Gastrocnemius medialis (tissue), 4 donors: ENCODE results near the gene LHX6. TPM values are rescaled to one million over a fixed set of nuclear protein-coding genes. Genes with fewer than 3 reads are reported as not detected.

Experiments
- ATAC-seq, 2 donors: fragments of 150-250 bp; one replicate each; pipeline ENCODE4 v1.9.1; 2016
- DNase-seq, 2 donors: peaks; one replicate each; pipeline ENCODE4 v3.0.0-alpha.2; 2019
- H3K27ac ChIP-seq, 4 donors: fragments of 200-600 bp; sonication (generic); 1 replicate in 1 of 4; 2 replicates in 3 of 4; pipeline ENCODE4 v1.5.1; 2016 to 2018; ENCODE audit warnings: mild to moderate bottlenecking in 2 of 4, moderate library complexity in 1 of 4
- H3K27me3 ChIP-seq, 3 donors: fragments of 200-600 bp; sonication (generic) in 2 of 3; 1 replicate in 1 of 3; 2 replicates in 2 of 3; pipeline versions ENCODE4 v1.5.1 to v1.6.0; 2016 to 2019; ENCODE audit warnings: mild to moderate bottlenecking in 1 of 3, moderate library complexity in 1 of 3
- H3K36me3 ChIP-seq, 2 donors: fragments of 200-600 bp; sonication (generic) in 1 of 2; one replicate each; pipeline ENCODE4 v1.5.1; 2017 to 2018
- H3K4me1 ChIP-seq, 2 donors: fragments of 200-600 bp; sonication (generic) in 1 of 2; one replicate each; pipeline ENCODE4 v1.5.1; 2016 to 2017; ENCODE audit warnings: mild to moderate bottlenecking in 2 of 2
- H3K4me3 ChIP-seq, 4 donors: fragments of 200-600 bp; sonication (generic) in 3 of 4; 1 replicate in 1 of 4; 2 replicates in 3 of 4; pipeline ENCODE4 v1.5.1; 2016 to 2019; ENCODE audit warnings: mild to moderate bottlenecking in 2 of 4
- H3K9me3 ChIP-seq, 3 donors: fragments of 200-600 bp; sonication (generic) in 2 of 3; 1 replicate in 1 of 3; 2 replicates in 2 of 3; pipeline ENCODE4 v1.5.1; 2016 to 2019
- CTCF ChIP-seq, 5 experiments: fragments of 450-650 bp in 3 of 5; fragments of 200-600 bp in 2 of 5; sonication (generic) in 2 of 5; IDR thresholded peaks in 4 of 5; conservative IDR thresholded peaks in 1 of 5; 1 replicate in 4 of 5; 2 replicates in 1 of 5; pipeline ENCODE4 v1.5.1; 2016 to 2019; ENCODE audit warnings: antibody characterized with exemption in 5 of 5, mild to moderate bottlenecking in 3 of 5, moderate library complexity in 3 of 5
- POLR2A ChIP-seq, 2 donors: fragments of 450-650 bp; IDR thresholded peaks; one replicate each; pipeline ENCODE4 v1.6.1; 2017; ENCODE audit warnings: antibody characterized with exemption in 2 of 2, mild to moderate bottlenecking in 2 of 2, moderate library complexity in 2 of 2
- in situ Hi-C, 4 donors: fragments of 200-750 bp; cut with MboI; loops; one replicate each; pipeline versions ENCODE4 v1.15.0 to v1.8.0; 2017; ENCODE audit warnings: low sequenced_read_pairs in 4 of 4
- intact Hi-C: fragments of 100-400 bp; cut with DNase I; formaldehyde crosslinking; loops from one replicate; pipeline ENCODE4 v1.15.1; 2023; ENCODE audit warnings: low total_unique reads
- total RNA-seq, 4 donors: library from RNA; depleted of rRNA; stranded (reverse); fragments of >200 nt; gene quantifications; one replicate each; pipeline versions ENCODE4 v1.1.0 to v1.2.3, GENCODE V29; 2016

LHX6 gene
- total RNA-seq, 4 donors from 2014 or later, result 0.83 to 4.5 (median 1.7) TPM

DNA sequence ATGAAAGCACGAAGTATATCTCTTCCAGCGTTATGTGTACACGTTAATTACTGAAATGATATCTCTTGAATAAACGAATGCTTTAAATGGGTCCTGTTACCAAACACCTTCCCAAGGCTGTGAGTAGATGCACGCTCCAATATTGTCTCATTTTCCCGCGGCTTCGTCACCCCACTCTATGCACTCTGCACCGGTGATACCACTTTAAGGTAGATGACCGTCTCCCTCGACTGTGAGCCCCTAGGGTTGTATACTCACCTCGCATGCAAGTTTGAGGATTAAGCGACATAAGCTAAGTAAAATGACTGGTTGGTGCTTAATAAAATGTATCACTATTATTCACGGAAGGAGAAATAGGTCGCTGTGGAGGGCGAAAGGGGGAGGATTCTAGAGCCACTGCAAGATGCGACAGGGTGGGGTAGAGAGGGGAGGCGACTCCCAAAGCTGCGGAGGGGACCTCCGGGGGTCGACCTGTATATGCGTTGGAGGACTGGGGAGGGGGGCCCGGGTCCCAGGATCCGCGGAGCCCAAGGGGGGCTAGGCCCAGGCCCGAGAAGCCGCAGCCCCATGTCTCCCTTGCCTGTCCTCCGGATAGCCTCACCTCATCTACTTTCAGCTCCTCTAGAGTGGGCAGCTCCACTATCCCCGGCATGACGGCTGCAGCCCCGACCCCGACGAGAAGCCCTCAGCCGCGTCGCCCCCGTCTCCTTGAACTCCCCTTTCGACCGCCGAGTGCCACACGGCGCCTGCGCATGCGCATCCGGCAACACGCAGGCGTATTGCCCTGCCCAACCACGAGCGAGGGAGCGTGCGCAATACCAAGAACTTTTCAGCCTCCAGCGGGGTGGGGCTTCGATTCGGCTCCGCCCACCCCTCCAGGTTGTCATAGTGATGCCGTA, 69.5 kb downstream of the LHX6 start, which contains the start of the genes MORN5 and NDUFA8:
Gene MORN5 (plus strand): TSS at position 883 of the 899 bp plus-strand sequence. CDS start 65 bp downstream, outside the sequence.
Gene NDUFA8 (minus strand): TSS at position 754 of the 899 bp plus-strand sequence. CDS start 102 bp downstream, at position 652.
- in situ Hi-C loops (no loop called here), intact Hi-C loops (loop anchor here (2.0 kb wide), 1 partner anchor 106 kb away; the partner anchor contains the start of genes MRRF and RBM18)
- peak; percentile 95 to 96 for ATAC-seq
- Histone ChIP-seq H3K27me3 (no peaks in the 10 kb centered on the region), H3K4me3 (peak within 1 kb of the TSS; percentile 65 to 97 (median 90)), H3K27ac (peak within 1 kb of the TSS; percentile 90 to 97 (median 94)), H3K4me1 (peaks cover 36 to 37% of the 10 kb centered on the region in 2 donors), H3K36me3 (no peaks in the 10 kb centered on the region), H3K9me3 (no peaks in the 10 kb centered on the region)
- TF ChIP-seq CTCF (IDR thresholded peaks at IDR 0.05 in 4 of 5, conservative IDR thresholded peaks at IDR 0.05 in 1 of 5), result peak in 4 of 5 experiments; percentile 10 to 31 (median 19)
- TF ChIP-seq POLR2A (IDR thresholded peaks at IDR 0.05), result peak; percentile 87 to 90
- DNase-seq, result peak; percentile 91 to 95

GRCh38 chr9:122158202-122158601, 70.6 kb downstream of the LHX6 start:
- Histone ChIP-seq H3K27me3 (no peaks in the 10 kb centered on the region), H3K36me3 (no peaks in the 10 kb centered on the region), H3K27ac (peak overlapping the region in 3 of 4 donors; percentile 90 to 97 (median 96)), H3K9me3 (no peaks in the 10 kb centered on the region), H3K4me1 (peaks cover 42 to 43% of the 10 kb centered on the region in 2 donors), H3K4me3 (peak overlapping the region in 3 of 4 donors; percentile 89 to 97 (median 90))
- in situ Hi-C loops (no loop called here), intact Hi-C loops (loop anchor here (2.0 kb wide), 1 partner anchor 107 kb away; the partner anchor contains the start of genes MRRF and RBM18)
- ATAC-seq, result peak in 1 of 2 donors; percentile 26
- DNase-seq, result peak in 1 of 2 donors; percentile 49
- no peak for TF ChIP-seq POLR2A (IDR thresholded peaks at IDR 0.05)
- TF ChIP-seq CTCF (IDR thresholded peaks at IDR 0.05 in 4 of 5, conservative IDR thresholded peaks at IDR 0.05 in 1 of 5), result peak in 1 of 5 experiments; percentile 9

DNA sequence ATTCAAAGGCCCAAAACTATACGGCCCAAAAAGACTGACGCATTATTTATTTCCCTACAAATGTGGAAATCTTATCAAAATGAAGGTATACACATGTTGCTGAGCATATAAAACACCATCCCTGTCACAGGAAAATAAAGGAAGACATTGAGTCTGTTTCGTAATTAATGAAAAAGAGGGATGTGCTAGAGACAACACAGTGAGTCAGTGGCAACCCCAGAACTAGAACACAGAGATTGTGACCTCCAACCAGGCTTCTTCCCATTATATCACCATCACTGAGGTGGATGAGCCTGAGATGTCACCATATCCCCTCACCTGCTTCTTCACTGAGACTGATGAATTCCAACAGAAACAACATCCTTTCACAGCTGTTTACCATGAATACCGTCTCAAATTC, 73.0 kb downstream of the LHX6 start:
- intact Hi-C loops, result no loop called here

More for the DNA sequence above, 73.0 kb downstream of the LHX6 start:
- H3K27ac ChIP-seq, result peak overlapping the region in 3 of 4 donors; percentile 7 to 13 (median 11)
- no peaks in the 10 kb centered on the region for H3K36me3 ChIP-seq
- H3K27me3 ChIP-seq, result no peaks in the 10 kb centered on the region
- no peak for TF ChIP-seq POLR2A (IDR thresholded peaks at IDR 0.05)
- TF ChIP-seq CTCF (IDR thresholded peaks at IDR 0.05 in 4 of 5, conservative IDR thresholded peaks at IDR 0.05 in 1 of 5), result no peak
- no peak for ATAC-seq
- no peaks in the 10 kb centered on the region for H3K9me3 ChIP-seq
- peaks cover 57 to 59% of the 10 kb centered on the region in 2 donors for H3K4me1 ChIP-seq
- in situ Hi-C loops, result no loop called here
- no peak overlapping the region for H3K4me3 ChIP-seq
- DNase-seq, result no peak

Other genes starting within 250 kb of the LHX6 start
- gene TTLL11, start 135.6 kb downstream of the LHX6 start, total RNA-seq, result 10 to 100 TPM; 12.3 to 20.5 (median 15.3) TPM
- 100 to 1,000 TPM in 1 of 4 donors, 10 to 100 TPM in 3; 51.0 to 114 (median 92.8) TPM for gene NDUFA8, start 69.2 kb downstream of the LHX6 start, total RNA-seq
- gene MORN5, start 69.0 kb downstream of the LHX6 start, total RNA-seq, result not detected
- gene RBM18, start 35.9 kb upstream of the LHX6 start, total RNA-seq, result 10 to 100 TPM; 10.6 to 26.6 (median 21.8) TPM
- gene MRRF, start 35.9 kb upstream of the LHX6 start, total RNA-seq, result 10 to 100 TPM; 33.2 to 55.7 (median 47.2) TPM
- 1 to 10 TPM in 3 of 4 donors, under 1 TPM in 1; 0.78 to 1.8 (median 1.0) TPM for gene PTGS1, start 142.1 kb upstream of the LHX6 start, total RNA-seq
- gene OR1J1, start 249.0 kb upstream of the LHX6 start, total RNA-seq, result not detected